Mucosa of descending colon (tissue), 3 donors: ENCODE data around the gene CNST. TPM values are rescaled to one million over a fixed set of nuclear protein-coding genes. Genes with fewer than 3 reads are reported as not detected.
A peak's percentile ranks its signal among the peaks of the same experiment; 100 is the strongest.
"Not testable (repeated sequence)": the region's sequence is repeated elsewhere in the genome, so short reads cannot be mapped to it uniquely, and the experiment has no call there.

Source experiments
- ATAC-seq: fragments of 200-7000 bp; cut with Tn5 transposase; one replicate; pipeline ENCODE4 v1.9.1; 2020; ENCODE audit warnings: mild to moderate bottlenecking, moderate library complexity
- DNase-seq, 3 donors: peaks; one replicate each; pipeline ENCODE4 v3.0.0-alpha.2; 2020
- H3K36me3 ChIP-seq: fragments of 200-600 bp; one replicate; pipeline ENCODE4 v1.8.0; 2021; ENCODE audit warnings: low read depth, mild to moderate bottlenecking
- H3K4me1 ChIP-seq: fragments of 200-600 bp; one replicate; pipeline ENCODE4 v1.8.0; 2021; ENCODE audit warnings: low read depth, mild to moderate bottlenecking
- H3K4me3 ChIP-seq: fragments of 200-600 bp; one replicate; pipeline ENCODE4 v1.8.0; 2021; ENCODE audit warnings: mild to moderate bottlenecking
- H3K9me3 ChIP-seq: fragments of 200-600 bp; one replicate; pipeline ENCODE4 v1.8.0; 2021; ENCODE audit warnings: mild to moderate bottlenecking
- intact Hi-C, 2 donors: fragments of 100-400 bp; cut with DNase I in 1 of 2; cut with micrococcal nuclease in 1 of 2; formaldehyde crosslinking; loops; one replicate each; pipeline versions ENCODE4 v1.11.0 to v1.11.1; 2022; cut with DNase I, micrococcal nuclease
- total RNA-seq, 3 donors: library from RNA; stranded (reverse); fragmentation: NEBNext Ultra II Directional in 2 of 3; extraction: Animal tissue kit (Norgen Biotek cat#: 25700) in 2 of 3; gene quantifications; one replicate each; pipeline versions ENCODE4 v1.2.1 to v1.2.4, GENCODE V29; 2021 to 2023
- TF ChIP-seq, protein P1 (sequence below): fragments of 200-600 bp; IDR thresholded peaks from one replicate; pipeline ENCODE4 v1.8.0; 2022; ENCODE audit warnings: antibody characterized with exemption, mild to moderate bottlenecking
- donor health status: DM: no; HTN: no; CAD: no; lungs with moderate emphysema.
- donor health status: DM: no; HTN: no; CAD: no.
- donor health status: DM: no; HTN: yes; CAD: no.

CNST gene
- total RNA-seq, 3 donors from 2014 or later: 31.6 to 47.7 (median 44.6) TPM

DNA sequence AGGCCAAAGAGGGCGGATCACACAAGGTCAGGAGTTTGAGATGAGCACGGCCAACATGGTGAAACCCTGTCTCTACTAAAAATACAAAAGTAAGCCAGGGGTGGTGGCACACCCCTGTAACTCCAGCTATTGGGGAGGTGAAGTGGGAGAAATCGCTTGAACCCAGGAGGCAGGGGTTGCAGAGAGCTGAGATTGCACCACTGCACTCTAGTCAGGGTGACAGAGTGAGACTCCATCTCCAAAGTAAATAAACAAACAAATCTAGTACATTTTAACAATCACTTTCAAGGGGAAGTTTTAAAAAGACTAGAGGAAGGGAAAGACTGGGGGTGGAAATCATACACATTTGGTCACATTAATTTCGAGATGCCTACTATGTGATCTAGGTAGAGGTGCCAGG, 6.9 kb upstream of the CNST start:
- Histone ChIP-seq H3K9me3 (no peaks in the 10 kb centered on the region), H3K4me1 (peaks cover 4% of the 10 kb centered on the region), H3K4me3 (no peak overlapping the region), H3K36me3 (no peaks in the 10 kb centered on the region)
- TF ChIP-seq, protein P1, sequence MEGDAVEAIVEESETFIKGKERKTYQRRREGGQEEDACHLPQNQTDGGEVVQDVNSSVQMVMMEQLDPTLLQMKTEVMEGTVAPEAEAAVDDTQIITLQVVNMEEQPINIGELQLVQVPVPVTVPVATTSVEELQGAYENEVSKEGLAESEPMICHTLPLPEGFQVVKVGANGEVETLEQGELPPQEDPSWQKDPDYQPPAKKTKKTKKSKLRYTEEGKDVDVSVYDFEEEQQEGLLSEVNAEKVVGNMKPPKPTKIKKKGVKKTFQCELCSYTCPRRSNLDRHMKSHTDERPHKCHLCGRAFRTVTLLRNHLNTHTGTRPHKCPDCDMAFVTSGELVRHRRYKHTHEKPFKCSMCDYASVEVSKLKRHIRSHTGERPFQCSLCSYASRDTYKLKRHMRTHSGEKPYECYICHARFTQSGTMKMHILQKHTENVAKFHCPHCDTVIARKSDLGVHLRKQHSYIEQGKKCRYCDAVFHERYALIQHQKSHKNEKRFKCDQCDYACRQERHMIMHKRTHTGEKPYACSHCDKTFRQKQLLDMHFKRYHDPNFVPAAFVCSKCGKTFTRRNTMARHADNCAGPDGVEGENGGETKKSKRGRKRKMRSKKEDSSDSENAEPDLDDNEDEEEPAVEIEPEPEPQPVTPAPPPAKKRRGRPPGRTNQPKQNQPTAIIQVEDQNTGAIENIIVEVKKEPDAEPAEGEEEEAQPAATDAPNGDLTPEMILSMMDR: no peak
- DNase-seq (no peak), ATAC-seq (no peak)
- intact Hi-C loops: no loop called here

DNA sequence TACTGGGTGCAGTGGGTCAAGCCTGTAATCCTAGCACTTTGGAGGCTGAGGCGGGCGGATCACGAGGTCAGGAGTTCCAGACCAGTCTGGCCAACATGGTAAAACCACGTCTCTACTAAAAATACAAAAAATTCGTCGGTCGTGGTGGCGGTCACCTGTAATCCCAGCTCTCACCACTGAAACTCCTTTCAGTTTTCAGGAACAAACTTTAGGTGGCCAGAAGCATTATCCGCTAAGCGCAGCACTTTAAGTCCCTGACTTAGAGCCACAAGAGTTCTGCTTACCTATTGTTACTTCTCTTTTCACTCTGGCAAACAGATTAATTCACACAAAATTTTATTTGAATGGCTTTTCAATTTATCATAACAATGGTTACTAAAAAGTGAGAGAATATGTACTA, 5.4 kb upstream of the CNST start:
- H3K4me3 ChIP-seq, DNase-seq, intact Hi-C loops, H3K9me3 ChIP-seq, ATAC-seq, H3K36me3 ChIP-seq: not testable (repeated sequence)
- peaks cover 15% of the 10 kb centered on the region for H3K4me1 ChIP-seq

DNA sequence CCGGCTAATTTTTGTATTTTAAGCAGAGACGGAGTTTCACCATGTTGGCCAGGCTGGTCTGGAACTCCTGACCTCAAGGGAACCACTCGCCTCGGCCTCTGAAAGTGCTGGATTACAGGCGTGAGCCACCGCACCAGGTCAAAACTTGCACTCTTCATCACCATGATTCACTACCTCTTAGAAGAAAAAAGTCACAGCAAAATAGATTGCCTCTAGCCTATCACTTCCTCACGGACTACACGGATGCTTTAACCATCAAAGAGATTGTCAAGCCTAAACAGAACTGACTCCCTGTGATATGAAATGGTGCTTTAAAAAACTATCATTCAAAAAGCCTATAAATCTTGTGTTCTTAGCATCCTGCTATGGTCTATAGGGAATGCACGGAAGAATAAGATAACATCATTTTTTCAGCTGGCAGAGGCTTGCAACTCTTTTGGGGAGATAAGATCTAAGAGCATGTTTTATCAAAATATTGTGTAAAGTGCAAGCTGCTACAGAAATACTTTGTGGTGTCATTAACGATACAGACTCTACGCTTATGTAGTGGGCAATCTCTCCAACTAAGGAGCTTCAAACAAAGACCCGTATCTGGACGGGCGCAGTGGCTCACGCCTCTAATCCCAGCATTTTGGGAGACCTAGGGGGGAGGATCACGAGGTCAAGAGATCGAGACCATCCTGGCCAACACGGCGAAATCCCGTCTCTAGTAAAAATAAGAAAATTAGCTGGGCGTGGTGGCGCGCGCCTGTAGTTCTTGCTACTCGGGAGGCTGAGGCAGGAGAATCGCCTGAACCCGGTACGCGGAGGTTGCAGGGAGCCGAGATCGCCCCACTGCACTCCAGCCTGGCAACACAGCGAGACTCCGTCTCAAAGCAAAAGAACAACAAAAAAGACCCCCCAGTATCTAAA, 1.2 kb upstream of the CNST start:
- intact Hi-C loops: loop anchor here in 1 of 2 donors (5.0 kb wide), 1 partner anchor 132 kb away; no protein-coding TSS in a partner anchor
- TF ChIP-seq, protein P1: no peak
- peaks cover 32% of the 10 kb centered on the region for H3K4me1 ChIP-seq
- peaks cover 6% of the 10 kb centered on the region for H3K36me3 ChIP-seq
- no peaks in the 10 kb centered on the region for H3K9me3 ChIP-seq
- DNase-seq: peak in 1 of 3 donors; percentile 51
- ATAC-seq: no peak
- H3K4me3 ChIP-seq: peak overlapping the region; percentile 83

DNA sequence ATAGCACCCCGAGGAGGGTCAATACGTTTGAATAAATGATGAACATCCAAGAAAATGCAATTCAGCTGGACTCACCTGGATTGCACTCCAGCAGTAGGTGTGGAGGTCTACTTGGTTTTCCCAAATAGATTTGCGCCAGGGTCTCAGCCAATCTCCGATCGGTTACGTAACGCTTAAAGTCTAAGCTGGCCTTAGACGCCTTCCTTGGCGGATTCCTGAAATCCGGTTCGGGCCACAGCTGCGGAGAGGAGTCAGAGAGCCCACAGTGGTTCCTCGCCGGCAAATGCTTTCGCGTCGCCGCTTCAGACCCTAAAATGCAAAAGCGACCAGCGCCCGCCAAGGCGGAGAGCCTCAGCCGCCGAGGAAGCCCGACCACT, 517 bp upstream of the CNST start:
- DNase-seq (no peak), ATAC-seq (no peak)
- Histone ChIP-seq H3K9me3 (no peaks in the 10 kb centered on the region), H3K4me3 (peak overlapping the region; percentile 83), H3K4me1 (peaks cover 39% of the 10 kb centered on the region), H3K36me3 (peaks cover 6% of the 10 kb centered on the region)
- TF ChIP-seq, protein P1: no peak
- intact Hi-C loops: loop anchor here in 1 of 2 donors (5.0 kb wide), 1 partner anchor 132 kb away; no protein-coding TSS in a partner anchor

DNA sequence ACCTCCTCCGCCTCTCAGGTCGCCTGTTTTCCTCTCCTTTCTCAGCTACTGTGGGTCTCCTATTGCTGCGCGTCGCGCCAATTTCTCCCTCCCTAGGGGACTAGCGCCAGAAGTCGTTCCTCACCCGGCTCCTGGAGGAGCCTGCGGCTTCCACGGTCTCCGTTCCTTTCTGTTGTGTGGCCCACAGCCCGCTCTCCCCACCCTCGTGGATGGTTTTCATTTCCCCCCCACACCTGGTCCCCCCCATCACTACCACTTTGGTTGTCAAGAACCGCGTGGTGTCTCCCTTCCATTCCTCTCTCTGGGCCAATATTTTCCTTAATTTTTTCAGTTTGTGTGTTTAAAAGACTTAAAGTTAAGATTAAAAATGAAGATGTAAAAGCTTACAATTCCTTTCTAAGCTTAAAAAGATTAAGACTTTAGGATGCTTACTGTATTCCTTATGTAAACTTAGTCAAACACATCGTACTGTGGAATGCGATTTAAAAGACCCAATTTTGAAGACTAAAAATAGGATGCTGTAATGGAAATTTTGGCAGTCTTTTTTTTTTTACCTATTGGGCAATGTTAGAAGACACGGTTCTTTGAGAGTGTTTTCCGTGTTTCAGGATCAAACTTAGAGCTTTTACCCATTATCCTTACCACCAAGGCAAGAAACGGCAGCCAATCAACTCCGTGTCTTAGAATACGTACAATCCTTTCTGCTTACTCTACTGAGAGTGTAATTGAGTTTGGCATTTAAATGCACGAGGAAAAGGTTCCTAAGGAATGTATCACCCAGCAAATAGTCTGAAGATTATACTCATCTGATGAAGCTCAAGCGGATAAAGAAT, 773 bp downstream of the CNST start:
- ATAC-seq: peak; percentile 23
- intact Hi-C loops: loop anchor here in 1 of 2 donors (5.0 kb wide), 1 partner anchor 130 kb away; no protein-coding TSS in a partner anchor

More for the DNA sequence above, 773 bp downstream of the CNST start:
- H3K9me3 ChIP-seq: no peaks in the 10 kb centered on the region
- peaks cover 6% of the 10 kb centered on the region for H3K36me3 ChIP-seq
- H3K4me1 ChIP-seq: peaks cover 45% of the 10 kb centered on the region
- H3K4me3 ChIP-seq: peak overlapping the region; percentile 83
- peak in 1 of 3 donors; percentile 31 for DNase-seq
- TF ChIP-seq, protein P1: no peak
